GM21723 (cell line): ENCODE results near the gene KRT4.
"Not testable (repeated sequence)": the region's sequence is repeated elsewhere in the genome, so short reads cannot be mapped to it uniquely, and the experiment has no call there.

ENCODE experiments used
- ATAC-seq: cut with Tn5 transposase; IDR thresholded peaks from one replicate; pipeline ENCODE4 v1.9.1; 2021; ENCODE audit warnings: mild to moderate bottlenecking, moderate library complexity; ENCODE audit not compliant: unreplicated experiment

Gene KRT4

GRCh38 chr12:52776913-52777395, 37.0 kb downstream of the KRT4 start, which contains the start of gene KRT76:
TSS of gene KRT76 (minus strand) at chr12:52777345. CDS start at chr12:52777291, 54 bp downstream.
- no peak for ATAC-seq

- ATAC-seq: no peak
Observed at GRCh38 chr12:52776435-52776834, 37.5 kb downstream of the KRT4 start.

GRCh38 chr12:52774629-52775250, 39.2 kb downstream of the KRT4 start:
- ATAC-seq: no peak

GRCh38 chr12:52772772-52773171, 41.1 kb downstream of the KRT4 start:
- ATAC-seq: no peak

GRCh38 chr12:52772188-52772587, 41.7 kb downstream of the KRT4 start:
- ATAC-seq: no peak

- ATAC-seq: no peak
Observed at GRCh38 chr12:52771505-52771904, 42.4 kb downstream of the KRT4 start.

GRCh38 chr12:52771088-52771487, 42.8 kb downstream of the KRT4 start:
- ATAC-seq: no peak

- no peak for ATAC-seq
Observed at GRCh38 chr12:52769946-52770345, 44.0 kb downstream of the KRT4 start.

- no peak for ATAC-seq
Observed at GRCh38 chr12:52769354-52769753, 44.6 kb downstream of the KRT4 start.

GRCh38 chr12:52768479-52769200, 45.3 kb downstream of the KRT4 start:
- ATAC-seq: no peak

- no peak for ATAC-seq
Observed at GRCh38 chr12:52767427-52767826, 46.5 kb downstream of the KRT4 start.

GRCh38 chr12:52767020-52767379, 46.9 kb downstream of the KRT4 start:
- no peak for ATAC-seq

- ATAC-seq: no peak
Observed at GRCh38 chr12:52766351-52767019, 47.4 kb downstream of the KRT4 start.

- no peak for ATAC-seq
Observed at GRCh38 chr12:52765702-52766101, 48.2 kb downstream of the KRT4 start.

GRCh38 chr12:52763991-52764390, 49.9 kb downstream of the KRT4 start:
- no peak for ATAC-seq

GRCh38 chr12:52763036-52763659, 50.8 kb downstream of the KRT4 start:
- no peak for ATAC-seq

- no peak for ATAC-seq
Observed at GRCh38 chr12:52761802-52762201, 52.1 kb downstream of the KRT4 start.

- not testable (repeated sequence) for ATAC-seq
Observed at GRCh38 chr12:52761218-52761617, 52.7 kb downstream of the KRT4 start.

- no peak for ATAC-seq
Observed at GRCh38 chr12:52760623-52761022, 53.3 kb downstream of the KRT4 start.

GRCh38 chr12:52759695-52760094, 54.2 kb downstream of the KRT4 start:
- ATAC-seq: no peak

- no peak for ATAC-seq
Observed at GRCh38 chr12:52759218-52759617, 54.7 kb downstream of the KRT4 start.
